Fibroblast of peridontal ligament (primary cell): ENCODE results near the gene CFAP45.

Experiments used
- DNase-seq: peaks from one replicate; pipeline ENCODE4 v3.0.0-alpha.2; 2010; ENCODE audit errors: extremely low read depth

CFAP45 gene

DNA sequence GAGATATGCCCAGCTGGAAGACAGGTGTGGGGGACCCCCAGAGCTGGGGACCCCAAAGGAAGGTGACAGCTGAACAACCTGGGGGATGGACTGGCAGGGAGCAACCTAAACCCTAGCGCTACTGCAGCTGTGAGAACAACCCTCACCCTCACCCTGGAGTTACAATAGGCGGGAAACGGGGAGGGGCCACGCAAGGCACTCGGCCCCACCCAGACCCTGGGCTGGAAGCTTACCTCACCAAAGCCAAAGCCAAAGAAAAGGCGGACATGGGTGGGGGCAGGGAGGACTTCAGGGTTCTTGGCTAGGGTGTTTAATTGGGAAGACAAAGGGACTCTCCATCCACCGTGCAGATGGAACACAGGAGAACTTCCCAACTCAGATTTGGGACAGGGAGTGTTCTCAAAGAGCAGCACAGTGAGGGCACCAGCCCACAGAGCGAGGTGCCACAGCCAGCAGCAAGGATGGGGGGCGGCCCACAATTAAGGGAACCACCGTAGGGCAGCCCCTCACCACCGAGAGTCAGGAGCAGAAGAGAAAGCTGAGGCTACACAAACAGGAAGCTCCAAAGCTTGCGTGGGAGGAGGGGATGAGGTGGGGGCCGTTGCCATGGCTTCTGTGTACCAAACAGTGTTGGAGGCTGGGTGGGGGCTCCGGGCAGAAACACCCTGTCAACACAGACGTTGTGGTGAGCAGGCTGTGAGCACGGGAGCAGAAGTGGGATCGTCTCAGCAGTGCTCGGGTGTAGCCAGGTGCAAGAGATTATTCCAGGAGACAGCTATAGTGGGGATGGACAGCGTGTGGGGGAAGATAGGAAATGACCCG is 23.4 kb upstream of the CFAP45 start:
- DNase-seq = peak; percentile 68

DNA sequence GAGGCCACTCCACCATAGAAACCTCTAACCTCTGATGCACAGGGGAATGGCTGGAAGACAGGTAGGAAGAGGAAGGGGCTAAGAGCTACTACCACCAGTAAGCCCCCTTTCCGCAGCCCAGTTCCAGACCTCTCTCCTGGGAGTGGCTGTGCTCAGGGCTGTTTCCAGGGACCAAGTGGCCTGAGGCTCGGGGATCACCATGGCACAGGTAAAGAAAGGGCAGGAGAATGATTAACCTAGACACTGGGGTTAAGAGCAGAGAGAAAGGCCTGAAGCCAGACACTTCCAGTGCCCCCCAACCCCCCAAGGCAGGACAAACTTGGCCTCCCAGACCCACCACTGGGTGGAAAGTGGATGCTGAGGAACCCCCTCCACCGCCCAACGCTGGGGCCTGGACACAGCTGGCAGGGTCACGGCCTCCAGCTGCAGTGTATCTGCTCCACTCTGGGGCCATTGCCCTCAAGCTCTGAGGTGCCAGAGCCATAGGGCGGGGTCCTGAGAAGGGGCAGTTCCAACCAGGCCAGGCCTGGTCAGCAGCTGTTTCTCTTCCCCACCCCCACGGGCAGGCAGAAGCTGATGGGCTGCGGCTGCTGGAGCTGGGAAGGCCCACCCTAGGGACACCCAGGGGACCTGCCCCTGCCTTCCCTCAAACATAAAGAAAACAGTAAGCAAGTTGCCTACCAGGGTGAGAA is 22.7 kb upstream of the CFAP45 start:
- DNase-seq = no peak

DNA sequence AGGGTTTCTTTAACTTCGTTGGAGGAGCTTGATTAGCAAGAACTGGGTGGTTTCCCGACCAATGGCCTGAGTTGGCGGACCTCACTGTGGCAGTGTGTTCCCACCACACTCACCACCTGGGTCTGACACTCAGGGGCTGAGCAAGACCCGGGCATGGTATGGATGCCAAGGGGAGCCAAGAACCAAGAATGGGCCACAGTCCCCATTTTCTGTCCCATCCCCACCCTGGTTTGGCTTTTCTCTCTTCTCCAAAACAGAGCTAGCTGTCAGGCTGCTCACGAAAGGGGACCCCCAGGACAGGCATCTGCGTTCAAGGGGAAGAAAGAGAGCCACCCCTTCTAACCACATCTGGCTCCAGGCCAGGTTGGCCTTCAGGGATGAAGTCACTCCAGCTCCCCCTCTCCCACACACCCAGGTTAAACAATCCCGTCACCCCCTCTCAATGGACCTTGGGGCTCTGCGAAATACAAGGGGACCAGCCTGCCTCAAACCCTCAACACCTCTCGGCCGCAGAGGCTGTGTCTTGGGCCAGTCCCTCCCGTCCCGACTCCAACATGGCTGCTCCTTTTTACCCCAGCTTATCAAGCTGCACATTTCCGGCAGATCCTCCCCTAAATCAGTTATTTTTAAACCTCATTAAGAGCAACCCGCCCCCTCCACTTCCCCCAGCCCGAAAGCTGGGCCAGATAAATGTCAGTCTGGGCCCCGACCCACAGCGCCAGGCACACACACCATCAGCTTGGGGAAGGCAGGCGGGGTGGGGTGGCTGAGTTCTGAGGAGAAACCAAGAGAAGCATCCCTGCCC is 21.9 kb upstream of the CFAP45 start:
- no peak for DNase-seq

DNA sequence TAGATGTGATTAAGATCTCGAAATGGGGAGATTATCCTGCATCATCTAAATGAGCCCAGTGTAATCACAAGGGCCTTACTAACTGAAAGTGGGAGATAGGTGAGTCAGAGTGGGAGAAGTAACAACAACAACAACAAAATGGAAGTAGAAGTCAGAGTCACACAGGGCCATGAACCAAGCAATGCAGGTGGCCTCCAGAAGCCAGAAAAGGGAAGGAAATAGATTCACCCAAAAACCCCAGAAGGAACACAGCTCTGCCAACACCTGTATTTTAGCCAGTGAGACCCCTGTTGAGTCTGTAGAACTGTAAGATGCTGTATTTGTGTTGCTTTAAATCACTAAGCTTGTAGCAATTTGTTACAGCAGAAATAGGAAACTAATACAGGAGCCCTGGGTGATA is 21.3 kb upstream of the CFAP45 start:
- DNase-seq = no peak

DNA sequence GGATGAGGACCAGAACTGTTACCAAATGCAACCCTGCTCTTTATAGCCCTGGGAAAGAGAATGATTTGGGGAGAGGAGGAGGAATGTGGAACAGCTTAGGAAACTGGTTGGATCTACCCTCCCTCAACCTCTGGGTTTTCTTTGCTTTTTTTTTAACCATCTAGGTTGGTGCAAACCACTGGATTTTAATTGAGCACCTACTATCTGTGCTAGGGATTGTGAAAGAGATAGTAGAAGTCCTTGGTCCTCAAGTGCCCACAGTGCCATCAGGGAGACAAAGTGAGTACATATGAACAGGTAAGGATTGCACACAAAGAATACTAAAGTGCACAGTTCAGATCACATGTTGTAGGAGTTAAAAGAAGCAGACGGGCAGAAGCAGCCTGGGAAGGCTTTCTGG is 20.7 kb upstream of the CFAP45 start:
- DNase-seq = no peak

DNA sequence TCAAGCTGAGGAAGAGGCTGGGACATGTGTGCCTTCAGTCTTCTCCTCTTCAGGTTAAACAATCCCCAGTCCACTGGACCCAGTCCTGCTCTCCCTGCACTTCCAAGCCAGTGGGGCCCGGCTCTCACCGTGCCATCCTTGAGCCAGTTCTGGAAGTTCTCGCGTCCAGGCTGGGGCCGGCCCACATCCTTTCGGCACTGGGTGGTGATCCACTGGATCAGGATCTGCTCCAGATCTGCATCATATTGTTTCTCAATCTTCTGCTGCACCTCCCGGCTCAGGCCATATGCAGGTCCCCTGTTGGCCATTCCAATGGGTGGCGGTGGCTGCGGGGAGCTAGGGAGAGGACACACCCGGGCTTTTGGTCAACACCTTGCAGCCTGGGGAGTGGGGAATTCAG is 20.2 kb upstream of the CFAP45 start:
- DNase-seq = no peak

DNA sequence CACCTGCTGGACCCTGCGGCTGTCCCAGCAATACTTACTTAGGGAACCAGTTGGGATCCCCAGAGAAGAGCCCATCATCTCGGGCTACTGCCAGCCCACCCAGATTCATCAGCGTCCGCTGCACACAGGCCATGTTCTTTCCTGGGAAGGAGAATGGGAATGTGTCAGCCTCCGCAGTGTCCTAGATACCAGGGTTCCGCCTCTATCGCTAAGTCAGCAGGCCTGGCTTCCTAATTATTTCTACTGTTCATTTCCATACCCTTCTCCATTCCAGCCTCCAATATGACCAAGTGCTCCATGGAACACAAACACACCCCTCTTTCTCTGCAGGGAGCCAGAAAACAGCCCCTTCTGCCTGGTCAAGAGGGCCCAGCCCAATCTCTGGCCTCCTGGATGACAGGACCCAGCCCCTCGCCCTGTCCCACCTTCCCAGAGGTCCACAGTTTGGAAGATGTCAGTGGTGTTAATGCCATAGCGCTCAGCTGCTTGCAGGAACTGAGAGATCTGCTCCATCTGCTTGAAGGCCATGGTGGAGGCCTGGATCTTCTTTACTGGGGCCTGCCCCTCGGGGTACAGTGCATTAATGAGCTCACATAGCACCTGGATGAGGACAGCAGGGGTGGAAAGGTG is 19.4 kb upstream of the CFAP45 start:
- no peak for DNase-seq

DNA sequence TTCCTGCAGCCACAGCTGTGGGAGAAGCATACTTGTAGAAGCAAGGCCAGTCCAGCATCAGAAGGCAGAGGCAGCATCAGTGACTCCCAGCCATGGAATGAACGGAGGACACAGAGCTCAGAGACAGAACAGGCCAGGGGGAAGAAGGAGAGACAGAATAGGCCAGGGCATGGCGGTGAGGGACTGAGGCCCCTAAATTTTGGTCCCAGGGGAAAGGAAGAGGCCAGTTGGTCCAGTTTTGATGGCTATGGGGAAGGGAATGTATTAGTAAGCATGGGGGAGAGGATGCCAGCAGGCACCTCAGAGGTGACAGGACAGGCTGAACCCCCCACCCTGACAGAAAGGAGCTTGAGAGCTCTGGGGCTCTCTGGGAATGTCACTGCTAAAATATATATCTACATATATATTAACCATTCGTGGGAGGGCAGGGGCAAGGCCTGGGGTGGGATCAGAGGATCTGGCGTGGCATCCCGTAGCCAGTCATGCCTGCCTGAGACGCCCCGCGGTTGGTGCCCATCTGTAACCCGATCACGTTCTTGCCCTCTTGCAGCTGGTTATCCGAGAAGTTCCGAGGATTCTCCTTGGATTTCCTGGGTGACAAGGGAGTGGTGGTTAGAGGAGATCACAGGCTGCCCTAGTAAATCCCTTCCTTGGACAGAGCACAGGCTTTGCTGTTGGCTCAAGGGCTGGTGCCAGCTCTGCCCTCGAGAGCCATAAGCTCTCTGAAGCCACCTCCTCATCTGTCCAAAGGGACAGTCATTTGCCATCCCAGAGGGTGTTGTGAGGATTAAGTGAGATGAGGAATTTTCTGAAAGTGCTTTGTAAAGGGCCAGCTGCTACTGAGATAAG is 18.6 kb upstream of the CFAP45 start:
- DNase-seq = peak; percentile 58

DNA sequence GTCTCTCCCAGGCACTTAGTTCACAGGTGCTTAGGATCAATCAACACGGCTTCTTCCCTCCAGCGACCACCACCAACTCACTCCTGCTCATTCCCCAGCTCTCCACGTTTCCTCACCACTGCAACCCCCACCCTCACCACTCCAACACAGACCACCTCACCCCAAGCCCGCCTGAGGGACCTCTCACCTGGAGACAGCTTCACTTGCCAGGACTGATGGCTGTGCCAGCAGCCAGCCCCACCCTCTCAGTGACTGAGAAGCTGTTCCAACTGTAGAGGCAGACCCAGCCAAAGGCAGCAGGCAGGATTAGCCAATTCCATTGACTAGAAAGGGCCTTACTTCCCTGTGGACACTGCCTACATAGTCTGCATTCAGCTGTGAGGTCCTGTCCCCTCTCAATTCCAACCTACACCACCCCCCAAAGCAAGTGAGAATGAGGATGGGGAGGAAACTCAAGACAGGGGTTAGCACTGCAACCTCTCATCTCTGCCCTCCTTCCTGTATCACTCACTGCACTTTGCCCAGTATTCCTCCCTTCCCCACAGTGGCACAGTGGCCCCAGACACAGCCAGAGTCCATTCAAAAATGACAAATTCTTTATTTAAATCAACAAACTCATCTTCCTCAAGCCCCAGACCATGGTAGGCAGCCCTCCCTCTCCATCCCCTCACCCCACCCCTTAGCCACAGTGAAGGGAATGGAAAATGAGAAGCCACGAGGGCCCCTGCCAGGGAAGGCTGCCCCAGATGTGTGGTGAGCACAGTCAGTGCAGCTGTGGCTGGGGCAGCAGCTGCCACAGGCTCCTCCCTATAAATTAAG is 17.8 kb upstream of the CFAP45 start:
- DNase-seq = peak; percentile 45

DNA sequence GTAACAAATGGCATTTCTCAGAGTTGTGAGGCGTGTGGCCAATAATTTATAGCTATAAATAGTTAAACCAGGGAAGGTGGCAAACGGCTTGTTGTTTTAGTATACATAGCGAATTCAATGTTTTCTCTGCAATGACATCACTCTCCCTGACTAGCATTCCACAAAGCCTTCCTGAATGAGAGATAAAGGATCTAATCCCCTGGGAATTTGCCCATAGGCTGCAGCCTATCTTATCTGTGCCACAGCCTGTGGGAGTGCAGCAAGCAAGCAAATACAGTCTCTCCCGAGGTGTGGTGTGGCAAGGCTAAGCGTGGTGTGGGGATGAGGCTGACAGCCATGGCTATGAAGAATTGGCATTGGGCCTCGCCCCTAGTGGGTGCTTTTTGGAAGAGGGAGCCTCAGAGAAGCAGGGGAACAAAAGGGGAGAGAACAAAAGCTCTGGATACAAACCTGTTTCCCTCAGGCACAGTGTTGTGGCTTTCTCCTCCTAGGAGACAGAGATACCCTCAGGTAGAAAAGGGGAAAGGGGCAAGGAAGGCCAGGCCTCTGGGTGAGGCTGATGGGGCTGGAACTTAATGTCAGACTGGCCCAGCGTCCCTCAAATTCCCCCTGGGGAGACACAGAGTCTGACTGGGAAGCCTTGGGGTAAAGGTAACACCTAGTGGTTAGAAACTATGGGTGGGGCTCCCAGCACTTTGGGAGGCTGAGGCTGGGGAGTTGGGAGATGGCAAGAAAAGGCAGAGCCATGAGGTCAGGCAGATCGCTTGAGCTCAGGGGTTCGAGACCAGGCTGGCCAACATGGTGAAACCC is 16.5 kb upstream of the CFAP45 start:
- peak; percentile 59 for DNase-seq

DNA sequence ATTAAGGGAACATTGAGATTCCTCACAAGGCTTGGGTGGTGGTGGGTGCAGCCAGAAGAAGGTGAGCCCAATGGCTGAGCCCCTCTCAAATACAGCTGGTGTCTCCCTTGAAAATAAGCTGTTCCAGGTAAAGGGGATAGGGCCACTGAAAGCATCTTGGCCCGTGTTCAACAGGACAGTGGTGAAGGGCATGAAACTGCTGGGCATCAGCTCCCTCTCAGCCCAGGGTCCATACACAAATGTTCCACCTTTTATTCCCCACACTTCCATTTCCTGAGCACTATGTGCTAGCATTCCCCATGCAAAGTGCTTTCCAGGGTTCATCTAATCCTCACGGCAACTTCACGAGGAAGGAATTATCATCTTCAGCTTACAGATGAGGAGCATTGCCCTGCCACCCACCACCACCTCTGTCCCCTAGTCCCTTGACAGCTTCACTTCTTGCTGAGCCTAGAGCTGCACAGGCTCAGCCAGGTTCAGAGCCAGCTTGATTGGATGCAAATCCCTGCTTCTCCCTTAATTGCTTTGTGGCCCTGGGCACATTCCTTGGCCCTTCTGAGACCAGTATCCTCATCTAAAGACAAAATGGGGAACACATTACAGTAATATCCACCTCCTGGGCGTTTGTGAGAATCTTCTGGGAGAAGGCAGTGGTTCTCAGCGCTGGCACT is 15.7 kb upstream of the CFAP45 start:
- no peak for DNase-seq

DNA sequence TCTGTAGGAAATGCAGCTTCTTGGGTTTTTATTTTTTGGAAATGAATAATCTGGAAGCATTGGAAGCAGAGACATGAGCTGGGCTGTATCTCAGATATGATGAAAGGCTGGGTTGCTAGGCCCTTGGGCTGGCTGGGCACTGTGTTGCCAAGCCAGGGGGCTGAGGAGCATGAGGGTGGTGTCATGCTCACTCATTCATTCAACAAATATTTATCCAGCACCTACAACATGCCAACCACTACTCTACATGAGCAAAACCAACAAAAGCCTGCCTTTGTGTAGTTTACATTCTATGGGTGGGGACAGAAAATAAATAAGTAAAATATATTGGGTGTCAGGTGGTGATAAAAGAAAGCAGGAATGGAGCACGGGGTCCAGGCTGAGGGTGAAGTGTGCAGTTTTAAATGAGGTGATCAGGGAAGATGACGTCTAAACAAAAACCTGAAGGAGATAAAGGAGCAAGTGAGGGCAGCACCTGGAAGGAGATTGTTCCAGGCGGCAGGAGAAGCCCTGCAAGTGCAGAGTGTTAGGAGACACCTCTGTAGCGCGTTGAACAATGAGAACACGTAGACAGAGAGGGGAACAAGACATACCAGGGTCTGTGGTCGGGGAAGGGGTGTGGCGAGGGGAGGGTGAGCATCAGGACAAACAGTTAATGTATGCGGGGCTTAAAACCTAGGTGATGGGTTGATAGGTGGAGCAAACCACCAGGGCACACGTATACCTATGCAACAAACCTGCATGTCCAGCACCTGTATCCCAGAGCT is 14.5 kb upstream of the CFAP45 start:
- DNase-seq = no peak

DNA sequence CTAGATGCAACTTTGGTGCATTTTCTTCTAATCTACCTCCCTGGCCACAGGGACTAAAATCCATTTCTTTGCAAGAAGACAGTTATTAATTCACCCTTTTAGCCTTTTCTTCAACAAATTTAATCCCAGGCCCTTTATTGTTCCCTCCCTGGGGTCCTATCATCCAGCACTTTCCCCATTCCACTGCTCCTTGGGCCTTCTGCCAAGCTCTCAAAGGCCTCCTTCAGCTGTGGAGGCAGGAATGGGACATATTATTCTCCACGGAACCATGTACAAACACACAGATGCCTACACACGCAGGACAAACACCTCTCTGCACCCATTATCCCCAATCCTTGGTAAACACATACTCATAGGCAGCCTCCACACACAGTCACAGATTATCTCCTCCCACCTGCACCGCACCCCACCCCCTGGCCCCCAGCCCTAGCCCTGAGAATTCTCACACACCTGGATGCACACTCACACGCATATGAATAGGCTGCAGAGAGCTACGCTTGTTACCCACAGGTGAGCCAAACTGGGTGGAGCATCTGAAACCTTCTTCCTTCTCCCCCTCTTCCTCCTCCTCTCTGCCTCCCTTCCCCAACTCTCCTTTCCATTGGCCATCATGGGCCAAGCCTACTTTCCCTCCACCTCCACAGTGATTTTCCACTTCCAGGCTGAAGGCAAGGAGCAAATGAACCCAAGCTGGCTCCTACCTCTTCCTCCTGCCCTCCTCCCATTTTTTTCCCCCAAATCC is 13.7 kb upstream of the CFAP45 start:
- no peak for DNase-seq

DNA sequence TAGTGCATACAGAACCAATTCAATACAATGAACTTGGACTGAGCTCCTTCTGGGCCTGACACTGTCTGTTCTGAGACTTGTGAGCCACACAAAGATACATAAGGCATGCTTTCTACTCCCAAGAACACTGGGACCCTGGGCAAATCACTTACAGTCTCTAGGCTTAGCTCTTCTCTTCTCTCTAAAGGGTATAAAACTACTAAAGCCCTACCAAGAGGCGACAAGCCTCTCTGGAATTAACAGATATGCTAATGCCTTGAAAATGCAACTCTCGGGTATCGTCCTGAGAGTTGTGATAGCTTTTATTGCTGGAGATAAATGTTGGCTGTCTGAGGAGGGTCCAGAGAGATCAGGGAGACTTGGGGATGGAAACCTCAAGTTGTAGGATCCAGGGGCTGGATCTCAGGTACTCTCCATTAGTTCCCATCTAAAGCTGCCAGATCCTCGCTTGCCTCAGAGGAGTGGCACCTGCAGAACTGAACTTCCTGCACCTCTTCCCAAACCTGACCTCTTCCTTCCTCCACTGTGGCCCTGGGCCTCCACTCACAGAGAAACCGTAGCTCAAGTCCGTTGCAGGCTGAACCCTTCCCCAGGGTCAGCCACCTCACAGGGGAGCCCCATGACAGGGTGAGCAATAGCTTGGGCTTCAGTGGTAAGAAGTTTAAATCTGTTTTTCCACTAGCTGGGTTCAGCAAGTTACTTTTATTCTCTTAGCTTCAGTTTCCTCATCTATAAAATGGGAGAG is 11.5 kb upstream of the CFAP45 start:
- no peak for DNase-seq

DNA sequence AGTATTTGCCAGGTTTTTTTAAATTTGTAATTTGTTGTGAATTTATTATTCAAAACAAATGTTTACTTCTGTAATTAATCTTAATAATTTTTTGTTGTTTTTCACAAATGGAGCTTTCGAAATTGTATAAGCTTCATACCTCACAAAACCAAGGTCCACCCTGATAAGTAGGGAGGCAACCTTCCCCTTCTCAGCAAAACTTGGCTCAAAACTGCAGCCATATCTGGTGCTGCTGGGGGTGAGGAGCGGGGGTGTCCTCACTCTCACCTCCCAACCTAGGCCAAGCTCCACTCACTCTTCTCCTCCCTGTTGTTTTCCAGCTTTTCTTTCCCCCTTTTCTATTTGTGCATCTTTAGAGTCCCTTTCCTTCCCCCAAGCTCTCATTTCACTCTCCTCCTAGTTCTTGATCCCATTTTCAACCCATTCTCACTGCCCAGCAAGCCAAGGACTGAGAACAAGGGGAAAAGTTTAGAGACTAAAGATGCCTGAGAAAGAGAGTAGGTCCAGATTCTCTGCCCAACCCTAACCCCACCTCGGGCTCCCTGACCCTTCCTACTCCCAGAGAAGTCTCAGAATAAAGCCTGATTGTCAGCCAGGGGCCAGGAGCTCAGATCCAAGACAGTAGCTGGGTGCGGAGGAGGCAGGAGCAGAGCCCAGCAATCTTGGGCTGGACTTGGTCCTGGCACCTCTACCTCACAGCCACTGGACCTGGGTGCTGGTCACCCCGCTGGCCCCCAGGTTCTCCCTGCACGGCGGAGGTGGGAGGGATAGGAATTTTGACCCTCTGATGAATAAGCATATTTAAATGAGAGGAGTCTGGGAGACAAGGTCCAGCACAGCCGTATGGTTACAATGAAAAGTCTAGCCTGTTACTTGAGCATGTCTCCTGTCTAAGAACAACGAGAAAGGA is 8.3 kb upstream of the CFAP45 start:
- DNase-seq = no peak

DNA sequence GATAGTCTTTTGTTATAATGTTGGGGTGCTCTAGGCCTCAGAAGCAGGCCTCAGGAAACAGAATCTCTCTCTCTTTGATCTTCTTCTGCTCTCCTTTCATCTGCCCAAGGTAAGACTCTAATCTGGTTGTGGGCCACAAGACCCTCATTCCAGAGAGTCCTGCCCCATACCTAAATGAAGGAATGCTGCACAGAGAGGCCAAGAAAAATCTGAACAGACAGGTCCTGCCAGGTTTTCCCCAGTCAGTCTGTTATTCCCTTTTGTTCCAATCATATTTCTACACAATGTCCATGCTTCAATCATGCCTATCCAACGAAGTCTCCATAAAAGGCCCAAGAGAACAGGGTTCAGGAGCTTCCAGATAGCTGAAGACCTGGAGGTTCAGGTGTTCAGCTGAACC is 7.0 kb upstream of the CFAP45 start:
- DNase-seq = no peak
